IMR-90 (cell line): ENCODE data around the gene DARS1. TPM values are rescaled to one million over a fixed set of nuclear protein-coding genes. Genes with fewer than 3 reads are reported as not detected.

ENCODE experiments used
- ATAC-seq: fragments of 200-7000 bp; cut with Tn5 transposase; 2 replicates; pipeline ENCODE4 v1.9.1; 2020; ENCODE audit warnings: low read depth, mild to moderate bottlenecking, moderate library complexity
- BruUV-seq: library from RNA; stranded (reverse); fragments of 400-500 nt; replicated peaks from 2 replicates; lab custom pipeline; 2021; lab: Mats Ljungman, UMichigan
- CTCF ChIA-PET: fragments of 300-600 bp; formaldehyde crosslinking; extraction: SDS; loops from one replicate; lab custom pipeline; 2021; ENCODE audit warnings: antibody characterized with exemption; lab: Yijun Ruan, JAX
- POLR2A ChIA-PET: fragments of 300-600 bp; sonication (Branson Sonifier 250); formaldehyde crosslinking; loops from one replicate; lab custom pipeline; 2022; ENCODE audit warnings: antibody characterized with exemption; ENCODE audit not compliant: unreplicated experiment; lab: Charles Lee
- DNase-seq: peaks from one replicate; pipeline ENCODE4 v3.0.0; 2013
- H2AFZ ChIP-seq: replicated peaks from 2 replicates; pipeline ENCODE3; 2013; ENCODE audit warnings: low read length, mild to moderate bottlenecking; ENCODE audit not compliant: poor library complexity
- H2AK5ac ChIP-seq: 2 replicates; pipeline ENCODE4 v1.6.1; 2013; ENCODE audit warnings: low read depth, low read length, inconsistent platforms
- H2AK9ac ChIP-seq: replicated peaks from 2 replicates; pipeline ENCODE3; 2013; ENCODE audit warnings: mild to moderate bottlenecking, low read depth, low read length, moderate library complexity; ENCODE audit not compliant: poor library complexity
- H2BK120ac ChIP-seq: 2 replicates; pipeline ENCODE4 v1.6.1; 2013; ENCODE audit warnings: low read depth, low read length, inconsistent platforms
- H2BK15ac ChIP-seq: 3 replicates; pipeline ENCODE4 v1.6.1; 2013; ENCODE audit warnings: low read depth, low read length, inconsistent platforms
- H2BK20ac ChIP-seq: 2 replicates; pipeline ENCODE4 v1.6.1; 2013; ENCODE audit warnings: low read depth, mild to moderate bottlenecking, inconsistent platforms, low read length, moderate library complexity
- H2BK5ac ChIP-seq: 2 replicates; pipeline ENCODE4 v1.6.1; 2013; ENCODE audit warnings: mild to moderate bottlenecking, low read depth, low read length, inconsistent platforms; ENCODE audit not compliant: poor library complexity, severe bottlenecking
- H3K14ac ChIP-seq: replicated peaks from 2 replicates; pipeline ENCODE4 v1.6.1; 2013; ENCODE audit warnings: low read depth, low read length, inconsistent platforms
- H3K18ac ChIP-seq: 2 replicates; pipeline ENCODE4 v1.6.1; 2013; ENCODE audit warnings: low read depth, low read length, control low read depth
- H3K23ac ChIP-seq: 2 replicates; pipeline ENCODE4 v1.6.1; 2013; ENCODE audit warnings: low read depth, low read length, inconsistent platforms
- H3K27ac ChIP-seq: 2 replicates; pipeline ENCODE4 v1.5.1; 2013; ENCODE audit warnings: mild to moderate bottlenecking, control low read depth, low read length; ENCODE audit not compliant: insufficient read depth
- H3K27me3 ChIP-seq: 2 replicates; pipeline ENCODE4 v1.6.1; 2013; ENCODE audit warnings: low read length; ENCODE audit not compliant: control insufficient read depth, insufficient read depth
- H3K36me3 ChIP-seq: 2 replicates; pipeline ENCODE4 v1.6.1; 2013; ENCODE audit warnings: low read length, mixed read lengths; ENCODE audit not compliant: control insufficient read depth, insufficient read depth
- H3K4ac ChIP-seq: 2 replicates; pipeline ENCODE4 v1.6.1; 2013; ENCODE audit warnings: low read depth, low read length, inconsistent platforms
- H3K4me1 ChIP-seq: 2 replicates; pipeline ENCODE4 v1.6.1; 2013; ENCODE audit warnings: low read length, mixed read lengths; ENCODE audit not compliant: control insufficient read depth, insufficient read depth
- H3K4me2 ChIP-seq: 2 replicates; pipeline ENCODE4 v1.6.1; 2013; ENCODE audit warnings: low read depth, mild to moderate bottlenecking, control low read depth, low read length, moderate library complexity
- H3K4me3 ChIP-seq: 2 replicates; pipeline ENCODE4 v1.5.1; 2013; ENCODE audit warnings: low read depth, mild to moderate bottlenecking, control low read depth, low read length, moderate library complexity; ENCODE audit not compliant: insufficient read depth
- H3K56ac ChIP-seq: 2 replicates; pipeline ENCODE4 v1.6.1; 2013; ENCODE audit warnings: low read length, inconsistent platforms; ENCODE audit not compliant: insufficient read depth; ENCODE audit errors: extremely low read depth
- H3K79me1 ChIP-seq, 2 experiments: 2 replicates each; pipeline ENCODE4 v1.6.1; 2013; ENCODE audit warnings: low read length in 2 of 2, inconsistent platforms in 1 of 2, low read depth in 1 of 2
- H3K9ac ChIP-seq: 2 replicates; pipeline ENCODE4 v1.6.1; 2013; ENCODE audit warnings: low read depth, low read length, control low read depth
- H3K9me1 ChIP-seq: 2 replicates; pipeline ENCODE4 v1.6.1; 2013; ENCODE audit warnings: low read length, inconsistent platforms; ENCODE audit not compliant: insufficient read depth
- H3K9me3 ChIP-seq: 2 replicates; pipeline ENCODE4 v1.6.1; 2013; ENCODE audit warnings: low read length; ENCODE audit not compliant: control insufficient read depth, insufficient read depth
- H4K20me1 ChIP-seq: 2 replicates; pipeline ENCODE4 v1.6.1; 2013; ENCODE audit warnings: low read length, inconsistent platforms; ENCODE audit not compliant: insufficient read depth
- H4K5ac ChIP-seq: 2 replicates; pipeline ENCODE4 v1.6.1; 2013; ENCODE audit warnings: mild to moderate bottlenecking, low read depth, low read length, control low read depth
- H4K8ac ChIP-seq, 2 experiments: 2 replicates each; pipeline ENCODE4 v1.6.1; 2013; ENCODE audit warnings: low read depth in 2 of 2, low read length in 2 of 2, control low read depth in 1 of 2, inconsistent platforms in 1 of 2
- H4K91ac ChIP-seq: 2 replicates; pipeline ENCODE4 v1.6.1; 2013; ENCODE audit warnings: low read depth, low read length, inconsistent platforms; ENCODE audit not compliant: insufficient read depth
- CTCF ChIP-seq: conservative IDR thresholded peaks from 2 replicates; pipeline ENCODE4 v1.5.1; 2012; ENCODE audit warnings: mild to moderate bottlenecking, low read depth, low read length, improper control_type of control experiment
- MAZ ChIP-seq: IDR thresholded peaks from 2 replicates; pipeline ENCODE4 v1.6.1; 2012; ENCODE audit warnings: low read depth, mild to moderate bottlenecking, low read length, improper control_type of control experiment, moderate library complexity, borderline replicate concordance
- NFE2L2 ChIP-seq: fragments of 150-350 bp; IDR thresholded peaks from 2 replicates; pipeline ENCODE4 v1.6.1; 2016; ENCODE audit warnings: low read depth, mild to moderate bottlenecking, low read length
- RAD21 ChIP-seq: IDR thresholded peaks from 2 replicates; pipeline ENCODE4 v1.6.1; 2012; ENCODE audit warnings: low read length, improper control_type of control experiment
- WGBS, 2 experiments: methylation state at CpG; one replicate each; pipeline versions ENCODE4 v1.1.5 to v1.1.7; 2013; ENCODE audit warnings: missing lambda C conversion rate in 2 of 2; ENCODE audit not compliant: insufficient read length in 1 of 2; ENCODE audit errors: extremely low coverage in 2 of 2; 5-methylcytosine and 5-hydroxymethylcytosine counted together
- dilution Hi-C: fragments of 300-500 bp; cut with HindIII; formaldehyde crosslinking; loops from one replicate; pipeline ENCODE4 v1.14.3; 2018; ENCODE audit warnings: low sequenced_read_pairs; ENCODE audit not compliant: unreplicated experiment
- in situ Hi-C: fragments of 300-500 bp; cut with MboI; formaldehyde crosslinking; loops from 3 replicates; pipeline ENCODE4 v1.14.3; 2019; ENCODE audit warnings: low sequenced_read_pairs, inconsistent platforms, mixed read lengths
- intact Hi-C: fragments of 100-400 bp; cut with micrococcal nuclease; formaldehyde crosslinking; loops from 2 replicates; pipeline ENCODE4 v1.10.0; 2022
- polyA plus RNA-seq, 3 experiments: library from polyadenylated mRNA; depleted of rRNA; stranded (reverse); fragments of >200 nt; gene quantifications; 2 replicates each; pipeline ENCODE4 v1.2.3, GENCODE V29; 2012; ENCODE audit warnings: low replicate concordance in 1 of 3
- total RNA-seq: library from RNA; depleted of rRNA; stranded (reverse); fragments of >200 nt; gene quantifications from 2 replicates; pipeline ENCODE4 v1.2.3, GENCODE V29; 2012

The DARS1 gene
- total and polyA plus RNA-seq, 2 of the 4 experiments (the other 2 are of a cell fraction), result 56.5 to 66.5 TPM

- no CpG with 5 or more reads among the region's 1 CpG for WGBS, 2 experiments
- no peak overlapping the region for H3K4me3 ChIP-seq
Observed at GRCh38 chr2:135948141-135948540, 37.3 kb downstream of the DARS1 start.

More at GRCh38 chr2:135948141-135948540, 37.3 kb downstream of the DARS1 start:
- no peak overlapping the region for H2BK20ac ChIP-seq
- H2AFZ ChIP-seq, result no peak overlapping the region
- H3K79me1 ChIP-seq, result peaks cover 32% of the 10 kb centered on the region in 2 experiments
- no peaks in the 10 kb centered on the region for H3K27me3 ChIP-seq
- ChIA-PET POLR2A (no interaction called here), CTCF (no interaction called here)
- H4K20me1 ChIP-seq, result peaks cover 16% of the 10 kb centered on the region; the same call in 1 of the 2 replicates
- no peak overlapping the region for H3K23ac ChIP-seq
- H3K9ac ChIP-seq, result no peak overlapping the region
- no peak overlapping the region for H3K27ac ChIP-seq
- no TSS peak for BruUV-seq
- no peak overlapping the region for H2AK9ac ChIP-seq
- in situ Hi-C loops (no loop called here), dilution Hi-C loops (no loop called here), intact Hi-C loops (loop anchor here (1.0 kb wide), 1 partner anchor 22 kb away; no protein-coding TSS in a partner anchor)
- no peak overlapping the region for H4K5ac ChIP-seq
- H4K91ac ChIP-seq, result no peak overlapping the region
- peaks cover 7% of the 10 kb centered on the region; the same call in 1 of the 2 replicates for H3K9me1 ChIP-seq
- H2BK120ac ChIP-seq, result no peak overlapping the region
- ATAC-seq, result no peak
- H3K4me2 ChIP-seq, result no peak overlapping the region
- no peak overlapping the region for H4K8ac ChIP-seq
- no peak overlapping the region for H3K4ac ChIP-seq
- DNase-seq, result no peak
- H2AK5ac ChIP-seq, result no peak overlapping the region
- H3K36me3 ChIP-seq, result peaks cover 3% of the 10 kb centered on the region
- H3K9me3 ChIP-seq, result no peaks in the 10 kb centered on the region
- H3K4me1 ChIP-seq, result no peaks in the 10 kb centered on the region
- no peak overlapping the region for H3K14ac ChIP-seq
- no peak for TF ChIP-seq NFE2L2
- no peak for TF ChIP-seq RAD21
- TF ChIP-seq MAZ, result no peak
- no peak for TF ChIP-seq CTCF
- H3K56ac ChIP-seq, result no peak overlapping the region
- no peak overlapping the region for H3K18ac ChIP-seq
- no peak overlapping the region for H2BK15ac ChIP-seq
- H2BK5ac ChIP-seq, result no peak overlapping the region
